ENCODE measurements around the gene MMP2. TPM values are rescaled to one million over a fixed set of nuclear protein-coding genes. Genes with fewer than 3 reads are reported as not detected.

Gene MMP2
- total and polyA plus RNA-seq, 3 donors from 2014 or later: 50.9 to 250 (median 111) TPM

GRCh38 chr16:55508271-55508921, 29.4 kb downstream of the MMP2 start:
- no peaks in the 10 kb centered on the region for H3K27me3 ChIP-seq
- DNase-seq: no peak
- no peaks in the 10 kb centered on the region for H3K36me3 ChIP-seq (ENCODE audit: low read depth, missing control alignments)
- peaks cover 5% of the 10 kb centered on the region for H3K4me1 ChIP-seq
- intact Hi-C loops (cut with DNase I; ENCODE audit: low total_unique reads): no loop called here
- WGBS, 2 donors: 41 to 42% methylated on average over 5 to 9 of the region's 9 CpGs
- TF ChIP-seq CTCF (IDR thresholded peaks at IDR 0.05): no peak
- no peak for TF ChIP-seq POLR2A (IDR thresholded peaks at IDR 0.05)
- no peaks in the 10 kb centered on the region for H3K9me3 ChIP-seq
- peak overlapping the region in 1 of 2 donors; percentile 73 for H3K27ac ChIP-seq
- H3K4me3 ChIP-seq: peak overlapping the region; percentile 75 to 79

GRCh38 chr16:55508941-55509931, 30.2 kb downstream of the MMP2 start, which contains the start of gene LPCAT2:
Gene LPCAT2, plus strand, starts transcription at chr16:55509072. Its CDS starts 110 bp downstream, at chr16:55509182.
- WGBS, 2 donors: 3% methylated on average over 34 to 61 of the region's 61 CpGs
- Histone ChIP-seq H3K27me3 (no peaks in the 10 kb centered on the region), H3K9me3 (no peaks in the 10 kb centered on the region), H3K27ac (peak within 1 kb of the TSS; percentile 47 to 73), H3K4me1 (no peaks in the 10 kb centered on the region), H3K36me3 (ENCODE audit: low read depth, missing control alignments) (no peaks in the 10 kb centered on the region), H3K4me3 (peak within 1 kb of the TSS; percentile 75 to 79)
- TF ChIP-seq POLR2A (IDR thresholded peaks at IDR 0.05): no peak
- TF ChIP-seq CTCF (IDR thresholded peaks at IDR 0.05): no peak
- intact Hi-C loops (cut with DNase I; ENCODE audit: low total_unique reads): no loop called here
- DNase-seq: peak; percentile 94

- peak overlapping the region in 1 of 2 donors; percentile 26 for H3K27ac ChIP-seq
- WGBS, 2 donors: 31 to 44% methylated on average over 4 of the region's 4 CpGs
- no peaks in the 10 kb centered on the region for H3K4me1 ChIP-seq
- peak overlapping the region in 1 of 2 donors; percentile 75 for H3K4me3 ChIP-seq
- no peaks in the 10 kb centered on the region for H3K36me3 ChIP-seq (ENCODE audit: low read depth, missing control alignments)
- no peaks in the 10 kb centered on the region for H3K27me3 ChIP-seq
- intact Hi-C loops (cut with DNase I; ENCODE audit: low total_unique reads): no loop called here
- no peak for TF ChIP-seq POLR2A (IDR thresholded peaks at IDR 0.05)
- no peak for TF ChIP-seq CTCF (IDR thresholded peaks at IDR 0.05)
- H3K9me3 ChIP-seq: no peaks in the 10 kb centered on the region
- no peak for DNase-seq
These were observed 31.3 kb downstream of the MMP2 start for GRCh38 chr16:55510185-55510805.

- DNase-seq: no peak
- TF ChIP-seq POLR2A (IDR thresholded peaks at IDR 0.05): no peak
- TF ChIP-seq CTCF (IDR thresholded peaks at IDR 0.05): no peak
- H3K4me1 ChIP-seq: no peaks in the 10 kb centered on the region
- no peak overlapping the region for H3K4me3 ChIP-seq
- no peaks in the 10 kb centered on the region for H3K27me3 ChIP-seq
- intact Hi-C loops (cut with DNase I; ENCODE audit: low total_unique reads): no loop called here
- no peaks in the 10 kb centered on the region for H3K9me3 ChIP-seq
- H3K27ac ChIP-seq: no peak overlapping the region
- H3K36me3 ChIP-seq (ENCODE audit: low read depth, missing control alignments): no peaks in the 10 kb centered on the region
- 95 to 100% methylated on average over 1 of the region's 1 CpG for WGBS, 2 donors
These were observed 33.9 kb downstream of the MMP2 start for GRCh38 chr16:55512941-55513340.
